Raji (cell line): ENCODE measurements around the gene TENM4.

Experiments
- POLR2A ChIP-seq: IDR thresholded peaks from 2 replicates; pipeline ENCODE4 v1.6.1; 2011; ENCODE audit warnings: low read depth, low read length, control low read depth; ENCODE audit not compliant: insufficient read depth

Gene TENM4

DNA sequence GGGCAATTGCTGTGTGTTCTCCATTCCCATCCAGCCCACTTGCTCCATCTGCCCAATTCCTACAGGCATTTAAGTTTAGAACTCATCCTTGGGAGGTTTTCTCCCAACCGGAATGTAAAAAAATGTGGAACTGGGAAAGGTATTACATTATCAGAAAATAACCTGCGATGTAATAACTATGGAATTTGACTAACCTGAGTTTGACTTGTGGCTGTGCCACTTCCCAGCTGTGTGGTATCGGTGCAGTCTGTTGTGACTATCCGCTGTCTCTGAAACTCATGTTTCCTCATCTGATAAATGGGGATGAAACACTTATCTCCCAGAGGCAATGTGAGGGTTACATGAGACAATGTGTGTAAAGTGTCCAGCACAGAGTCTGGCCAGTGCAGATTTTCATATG is 77.6 kb downstream of the TENM4 start:
- TF ChIP-seq POLR2A: no peak

- no peak for TF ChIP-seq POLR2A
Observed at GRCh38 chr11:79362821-79363220, 78.0 kb downstream of the TENM4 start.

DNA sequence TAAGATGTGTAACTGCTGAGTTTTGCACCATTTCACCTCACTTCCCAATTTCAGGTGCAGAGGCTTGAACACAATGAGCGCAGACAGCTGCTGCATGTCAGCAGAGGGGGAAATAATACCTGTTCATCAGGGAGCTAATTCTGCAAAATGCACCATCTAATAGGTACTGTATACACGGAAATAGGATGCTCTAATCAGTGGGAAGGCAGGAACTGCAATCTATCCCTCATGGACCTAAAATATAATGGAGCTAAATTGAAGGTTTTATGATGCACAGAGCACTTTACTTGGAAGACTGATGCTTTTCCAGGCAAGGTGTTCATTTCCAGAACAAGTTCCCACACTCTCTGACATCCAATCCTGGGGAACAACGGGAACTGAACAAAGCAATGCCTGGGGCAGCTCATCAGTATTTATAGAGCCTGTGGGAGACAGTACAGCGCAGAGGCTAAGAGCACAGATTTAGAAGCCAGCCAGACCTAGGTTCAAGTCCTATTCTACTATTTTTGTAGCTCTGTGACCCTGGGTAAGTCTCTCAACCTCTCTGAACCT is 78.5 kb downstream of the TENM4 start:
- TF ChIP-seq POLR2A: no peak

DNA sequence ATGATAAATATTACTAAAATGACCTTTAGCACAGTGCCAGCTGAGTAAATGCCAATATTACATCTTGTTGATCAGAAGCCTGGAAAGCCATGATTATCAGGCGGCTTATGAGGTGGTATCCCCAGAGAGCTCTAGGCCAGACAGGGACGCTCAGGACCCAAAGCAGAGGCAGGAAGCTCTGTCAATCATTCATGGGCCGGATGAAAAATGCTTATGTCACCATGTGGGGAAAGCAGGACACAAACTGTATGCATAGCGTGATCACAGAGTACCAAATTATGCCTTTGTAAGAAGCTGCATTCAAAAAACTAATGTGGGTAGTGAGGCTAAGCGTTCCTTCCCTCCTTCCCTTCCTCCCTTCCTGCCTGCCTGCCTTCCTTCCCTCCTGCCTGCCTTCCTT is 82.6 kb downstream of the TENM4 start:
- TF ChIP-seq POLR2A: no peak

GRCh38 chr11:79353706-79354105 is 87.1 kb downstream of the TENM4 start:
- no peak for TF ChIP-seq POLR2A

- no peak for TF ChIP-seq POLR2A
Observed at GRCh38 chr11:79352349-79352703, 88.5 kb downstream of the TENM4 start.

DNA sequence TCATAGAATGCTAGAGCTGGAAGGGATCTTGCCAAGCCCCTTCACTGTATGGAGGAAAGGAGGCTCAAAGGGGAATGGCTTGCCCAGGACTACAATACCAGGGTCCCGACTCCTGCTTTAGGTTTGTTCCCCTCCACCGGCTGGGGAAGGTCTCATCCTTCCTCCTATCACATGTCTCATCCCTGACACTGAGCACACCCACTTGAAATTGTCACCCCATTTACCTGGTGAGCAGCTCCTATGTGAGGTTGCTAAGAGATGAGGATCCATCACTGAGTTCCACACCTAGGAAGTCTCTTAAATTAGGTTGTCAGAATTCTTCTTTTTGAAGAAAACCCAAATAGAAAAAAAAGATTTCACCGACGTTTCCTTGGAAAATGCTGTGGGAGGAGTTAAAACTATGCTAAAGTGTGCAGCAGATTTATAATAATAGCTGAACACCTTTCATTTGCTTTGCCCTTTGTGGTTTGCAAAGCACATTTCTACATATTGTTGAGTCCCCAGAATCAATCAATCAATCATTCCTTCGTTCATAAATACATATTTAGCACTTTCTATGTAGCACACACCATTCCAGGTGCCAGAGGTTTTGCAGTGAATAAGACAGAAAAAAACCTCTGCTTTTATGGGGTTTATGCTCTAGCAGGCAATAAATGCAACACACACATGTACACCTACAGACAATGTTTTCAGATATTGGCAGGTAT is 91.7 kb downstream of the TENM4 start:
- no peak for TF ChIP-seq POLR2A

DNA sequence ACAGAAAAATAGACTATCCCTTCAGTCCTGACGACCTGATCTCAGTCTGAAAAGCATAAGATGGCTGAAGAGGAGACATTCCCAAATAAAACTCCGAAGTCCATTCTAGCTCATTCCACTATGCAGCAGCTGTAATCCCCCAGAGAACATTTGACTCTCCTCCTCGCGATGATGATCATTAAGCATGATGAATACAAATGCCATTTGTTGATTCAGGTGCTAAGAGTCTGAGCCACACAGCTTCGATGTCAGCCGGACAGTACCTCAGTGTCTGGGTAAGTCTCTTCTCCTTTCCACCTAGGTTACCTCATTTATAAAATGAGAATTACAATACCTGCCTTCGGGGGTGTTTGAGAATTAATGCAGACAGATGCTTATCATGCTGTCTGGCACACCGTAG is 94.8 kb downstream of the TENM4 start:
- no peak for TF ChIP-seq POLR2A

DNA sequence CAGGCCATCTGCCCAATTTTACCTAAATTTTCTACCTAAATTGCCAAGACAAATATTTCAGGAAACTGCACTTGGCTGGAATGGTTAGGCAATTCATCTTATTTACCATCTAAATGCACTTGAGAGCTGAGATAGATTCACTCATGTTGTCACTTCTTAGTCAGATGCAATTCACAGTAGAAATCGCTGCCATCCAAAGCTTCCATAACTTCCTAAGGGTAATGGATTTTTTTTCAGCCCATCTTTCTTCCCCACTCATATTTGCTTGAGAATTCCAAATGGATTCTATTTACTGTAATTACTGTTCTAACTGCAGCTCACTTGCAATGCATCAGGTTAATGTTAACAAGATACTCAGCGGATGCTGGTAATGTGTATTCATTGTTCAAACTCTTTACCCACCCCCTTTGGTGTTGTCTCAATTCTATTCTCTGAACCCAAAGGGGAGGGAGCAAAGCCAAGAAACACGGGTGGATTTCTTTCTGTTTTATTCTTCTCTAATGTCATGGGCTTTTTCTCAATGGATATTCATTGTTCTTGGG is 96.0 kb downstream of the TENM4 start:
- TF ChIP-seq POLR2A: no peak

GRCh38 chr11:79342686-79343085 is 98.1 kb downstream of the TENM4 start:
- no peak for TF ChIP-seq POLR2A

DNA sequence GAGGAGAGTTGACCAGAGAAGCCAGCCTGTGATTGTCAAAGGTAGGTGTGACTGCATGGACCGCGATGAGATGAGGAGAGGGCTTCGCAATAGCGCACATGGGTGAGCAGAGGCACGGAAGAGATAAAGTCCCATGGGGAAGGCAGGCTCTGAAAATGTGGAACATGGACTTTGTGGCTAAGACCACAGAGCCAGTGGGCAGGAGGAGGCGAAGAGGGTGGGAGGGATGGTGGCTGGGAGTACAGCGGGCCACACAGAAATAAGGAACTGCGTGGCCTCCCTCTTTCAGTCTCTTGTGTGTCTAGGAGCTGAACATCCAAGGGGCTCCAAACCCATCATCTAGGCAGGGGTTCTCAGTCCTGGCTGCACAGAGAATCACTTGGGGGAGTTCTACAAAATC is 98.6 kb downstream of the TENM4 start:
- TF ChIP-seq POLR2A: no peak

- TF ChIP-seq POLR2A: no peak
Observed at GRCh38 chr11:79340535-79340934, 100.3 kb downstream of the TENM4 start.

GRCh38 chr11:79336797-79337517 is 103.9 kb downstream of the TENM4 start:
- no peak for TF ChIP-seq POLR2A

DNA sequence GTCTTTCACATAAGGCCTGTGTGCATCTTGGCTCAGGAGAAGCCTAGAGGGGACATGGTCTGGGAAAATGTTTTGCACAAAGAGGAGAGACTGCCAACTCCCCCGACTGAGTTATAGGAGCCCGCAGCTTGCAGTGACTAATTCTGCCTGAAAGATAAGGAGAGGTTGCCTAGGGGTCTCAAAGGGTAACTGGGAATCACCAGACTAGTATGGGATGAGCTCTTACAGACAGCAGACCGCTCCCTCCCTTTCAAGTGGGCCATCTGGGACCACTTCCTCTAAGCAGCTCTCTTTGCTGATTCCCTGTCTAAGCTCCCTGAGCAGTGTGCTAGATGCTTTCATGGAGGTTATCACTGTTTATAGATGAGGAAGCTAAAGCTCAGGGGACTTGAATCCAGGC is 105.1 kb downstream of the TENM4 start:
- no peak for TF ChIP-seq POLR2A

- no peak for TF ChIP-seq POLR2A
Observed at GRCh38 chr11:79333355-79333754, 107.5 kb downstream of the TENM4 start.

DNA sequence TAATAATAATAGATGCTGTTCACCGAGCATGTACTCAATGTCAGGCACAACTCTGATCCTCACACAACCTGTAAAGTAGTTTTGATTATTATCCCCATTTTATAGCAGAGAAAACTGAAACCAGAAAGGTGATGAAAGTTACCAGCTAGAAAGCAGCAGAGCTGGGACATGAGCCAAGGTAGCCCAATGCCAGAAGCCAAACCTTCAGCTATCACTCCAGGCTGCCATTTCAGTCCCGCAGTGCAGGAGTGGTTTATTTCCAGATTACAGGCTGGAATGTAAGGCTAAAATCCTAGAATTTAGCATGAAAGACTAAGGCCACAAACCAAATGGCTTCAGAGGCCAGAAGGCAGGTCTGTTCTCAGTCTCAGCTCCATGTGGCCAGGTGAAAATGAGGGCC is 108.8 kb downstream of the TENM4 start:
- TF ChIP-seq POLR2A: no peak
